ENCODE results near the gene TMEM217. TPM values are rescaled to one million over a fixed set of nuclear protein-coding genes. Genes with fewer than 3 reads are reported as not detected.

The TMEM217 gene
- total and polyA plus RNA-seq, 2 of the 4 experiments (the other 2 are of a cell fraction), result 1.4 to 3.5 TPM

DNA sequence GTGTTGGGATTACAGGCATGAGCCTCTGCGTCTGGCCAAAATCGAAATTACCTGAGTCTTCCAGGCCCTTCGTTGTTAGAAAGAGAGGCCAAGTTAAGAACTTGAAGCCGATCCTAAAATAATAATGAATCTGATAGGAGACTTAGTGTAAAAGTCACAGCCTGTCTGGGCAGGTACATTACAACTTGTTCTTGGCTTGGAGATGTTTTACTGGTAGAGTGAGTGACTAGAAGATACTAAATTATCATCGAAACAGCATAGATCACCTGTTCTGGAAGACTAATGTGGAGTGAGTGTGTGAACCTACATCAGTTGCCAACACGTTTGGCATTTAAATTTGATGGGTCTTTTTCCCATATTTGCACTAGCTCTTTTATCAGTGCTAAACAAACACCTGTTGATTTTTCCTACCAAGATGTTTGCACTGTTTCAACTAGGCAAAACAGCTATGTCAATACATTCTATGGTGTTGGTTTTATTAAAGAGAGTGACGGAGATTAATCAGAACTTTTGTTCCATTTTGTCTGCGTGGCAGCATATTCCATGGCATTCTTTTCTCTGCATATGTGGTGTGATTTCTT, 4.6 kb upstream of the TMEM217 start:
- Histone ChIP-seq H2BK15ac (ENCODE audit: low read depth, low read length) (no peak overlapping the region), H4K91ac (ENCODE audit: insufficient read depth, low read depth, low read length) (no peak overlapping the region), H2AFZ (replicated peaks; ENCODE audit: low read length, poor library complexity) (no peak overlapping the region), H3K9ac (ENCODE audit: low read depth, low read length) (no peak overlapping the region), H4K20me1 (ENCODE audit: insufficient read depth, low read length) (peaks cover 8% of the 10 kb centered on the region; the same call in 1 of the 2 replicates), H3K4ac (ENCODE audit: low read depth, low read length) (no peak overlapping the region), H4K8ac (ENCODE audit: low read depth in 2 of 2, low read length in 2 of 2) (no peak overlapping the region), H2AK9ac (replicated peaks; ENCODE audit: low read depth, low read length, poor library complexity) (no peak overlapping the region), H2BK120ac (ENCODE audit: low read depth, low read length) (no peak overlapping the region), H3K23ac (ENCODE audit: low read depth, low read length) (no peak overlapping the region), H3K4me1 (ENCODE audit: control insufficient read depth, insufficient read depth, low read length) (no peaks in the 10 kb centered on the region), H3K14ac (replicated peaks; ENCODE audit: low read depth, low read length) (no peak overlapping the region), H2BK5ac (ENCODE audit: low read depth, low read length, poor library complexity, severe bottlenecking) (no peak overlapping the region), H2AK5ac (ENCODE audit: low read depth, low read length) (no peak overlapping the region), H3K9me3 (ENCODE audit: control insufficient read depth, insufficient read depth, low read length) (no peaks in the 10 kb centered on the region), H3K4me2 (ENCODE audit: low read depth, low read length) (no peak overlapping the region), H3K56ac (ENCODE audit: extremely low read depth, insufficient read depth, low read length) (no peak overlapping the region), H3K18ac (ENCODE audit: low read depth, low read length) (no peak overlapping the region), H3K9me1 (ENCODE audit: insufficient read depth, low read length) (no peaks in the 10 kb centered on the region; the same call in 1 of the 2 replicates), H3K36me3 (ENCODE audit: control insufficient read depth, insufficient read depth, low read length) (no peaks in the 10 kb centered on the region), H3K4me3 (ENCODE audit: insufficient read depth, low read depth, low read length) (no peak overlapping the region), H2BK20ac (ENCODE audit: low read depth, low read length) (no peak overlapping the region), H3K27me3 (ENCODE audit: control insufficient read depth, insufficient read depth, low read length) (no peaks in the 10 kb centered on the region), H3K27ac (ENCODE audit: insufficient read depth, low read length) (no peak overlapping the region), H3K79me1 (ENCODE audit: low read depth in 1 of 2, low read length in 2 of 2) (peaks cover 36 to 68% of the 10 kb centered on the region in 2 experiments), H4K5ac (ENCODE audit: low read depth, low read length) (no peak overlapping the region)
- dilution Hi-C loops (cut with HindIII; ENCODE audit: low sequenced_read_pairs, unreplicated experiment) (no loop called here), intact Hi-C loops (cut with micrococcal nuclease) (no loop called here), in situ Hi-C loops (cut with MboI; ENCODE audit: low sequenced_read_pairs) (no loop called here)
- ATAC-seq (ENCODE audit: low read depth), result no peak
- DNase-seq, result no peak
- ChIA-PET POLR2A (ENCODE audit: unreplicated experiment) (no interaction called here), CTCF (no interaction called here)
- TF ChIP-seq FOS (IDR thresholded peaks at IDR 0.05; ENCODE audit: low read depth, low read length) (no peak), MAFK (IDR thresholded peaks at IDR 0.05; ENCODE audit: low read depth, low read length) (no peak), MXI1 (IDR thresholded peaks at IDR 0.05; ENCODE audit: borderline replicate concordance, low read depth, low read length) (no peak), SMC3 (IDR thresholded peaks at IDR 0.05; ENCODE audit: low read depth, low read length) (no peak), NFE2L2 (IDR thresholded peaks at IDR 0.05; ENCODE audit: low read depth, low read length) (no peak), MAZ (IDR thresholded peaks at IDR 0.05; ENCODE audit: borderline replicate concordance, low read depth, low read length) (no peak), POLR2A (IDR thresholded peaks at IDR 0.05; ENCODE audit: low read depth, low read length) (no peak), RFX5 (IDR thresholded peaks at IDR 0.05; ENCODE audit: low read depth, low read length) (no peak), CHD1 (IDR thresholded peaks at IDR 0.05; ENCODE audit: low read depth, low read length) (no peak), CEBPB (IDR thresholded peaks at IDR 0.05; ENCODE audit: low read depth, low read length) (no peak), RAD21 (IDR thresholded peaks at IDR 0.05; ENCODE audit: low read length) (no peak), RCOR1 (IDR thresholded peaks at IDR 0.05; ENCODE audit: insufficient replicate concordance, low read length) (no peak), BHLHE40 (IDR thresholded peaks at IDR 0.05; ENCODE audit: low read depth, low read length) (no peak)
- TF ChIP-seq, protein P1, sequence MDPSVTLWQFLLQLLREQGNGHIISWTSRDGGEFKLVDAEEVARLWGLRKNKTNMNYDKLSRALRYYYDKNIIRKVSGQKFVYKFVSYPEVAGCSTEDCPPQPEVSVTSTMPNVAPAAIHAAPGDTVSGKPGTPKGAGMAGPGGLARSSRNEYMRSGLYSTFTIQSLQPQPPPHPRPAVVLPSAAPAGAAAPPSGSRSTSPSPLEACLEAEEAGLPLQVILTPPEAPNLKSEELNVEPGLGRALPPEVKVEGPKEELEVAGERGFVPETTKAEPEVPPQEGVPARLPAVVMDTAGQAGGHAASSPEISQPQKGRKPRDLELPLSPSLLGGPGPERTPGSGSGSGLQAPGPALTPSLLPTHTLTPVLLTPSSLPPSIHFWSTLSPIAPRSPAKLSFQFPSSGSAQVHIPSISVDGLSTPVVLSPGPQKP (IDR thresholded peaks at IDR 0.05; ENCODE audit: borderline replicate concordance, low read depth, low read length), result no peak
- TF ChIP-seq, protein P2, sequence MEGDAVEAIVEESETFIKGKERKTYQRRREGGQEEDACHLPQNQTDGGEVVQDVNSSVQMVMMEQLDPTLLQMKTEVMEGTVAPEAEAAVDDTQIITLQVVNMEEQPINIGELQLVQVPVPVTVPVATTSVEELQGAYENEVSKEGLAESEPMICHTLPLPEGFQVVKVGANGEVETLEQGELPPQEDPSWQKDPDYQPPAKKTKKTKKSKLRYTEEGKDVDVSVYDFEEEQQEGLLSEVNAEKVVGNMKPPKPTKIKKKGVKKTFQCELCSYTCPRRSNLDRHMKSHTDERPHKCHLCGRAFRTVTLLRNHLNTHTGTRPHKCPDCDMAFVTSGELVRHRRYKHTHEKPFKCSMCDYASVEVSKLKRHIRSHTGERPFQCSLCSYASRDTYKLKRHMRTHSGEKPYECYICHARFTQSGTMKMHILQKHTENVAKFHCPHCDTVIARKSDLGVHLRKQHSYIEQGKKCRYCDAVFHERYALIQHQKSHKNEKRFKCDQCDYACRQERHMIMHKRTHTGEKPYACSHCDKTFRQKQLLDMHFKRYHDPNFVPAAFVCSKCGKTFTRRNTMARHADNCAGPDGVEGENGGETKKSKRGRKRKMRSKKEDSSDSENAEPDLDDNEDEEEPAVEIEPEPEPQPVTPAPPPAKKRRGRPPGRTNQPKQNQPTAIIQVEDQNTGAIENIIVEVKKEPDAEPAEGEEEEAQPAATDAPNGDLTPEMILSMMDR (conservative IDR thresholded peaks at IDR 0.05; ENCODE audit: low read depth, low read length), result no peak
- TF ChIP-seq, protein P3, sequence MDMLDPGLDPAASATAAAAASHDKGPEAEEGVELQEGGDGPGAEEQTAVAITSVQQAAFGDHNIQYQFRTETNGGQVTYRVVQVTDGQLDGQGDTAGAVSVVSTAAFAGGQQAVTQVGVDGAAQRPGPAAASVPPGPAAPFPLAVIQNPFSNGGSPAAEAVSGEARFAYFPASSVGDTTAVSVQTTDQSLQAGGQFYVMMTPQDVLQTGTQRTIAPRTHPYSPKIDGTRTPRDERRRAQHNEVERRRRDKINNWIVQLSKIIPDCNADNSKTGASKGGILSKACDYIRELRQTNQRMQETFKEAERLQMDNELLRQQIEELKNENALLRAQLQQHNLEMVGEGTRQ (IDR thresholded peaks at IDR 0.05; ENCODE audit: low read depth, low read length), result no peak
- WGBS, 2 experiments (ENCODE audit: extremely low coverage in 2 of 2, insufficient read length in 1 of 2), result no CpG with 5 or more reads among the region's 8 CpGs
- no TSS peak for BruUV-seq (replicated peaks)

Data from IMR-90 (cell line).